Chondrocyte (in vitro differentiated cells): Measurements from ENCODE around the gene DNASE2. TPM values are rescaled to one million over a fixed set of nuclear protein-coding genes. Genes with fewer than 3 reads are reported as not detected.

Experiments used
- DNase-seq: peaks from one replicate; pipeline ENCODE4 v3.0.0; 2021; ENCODE audit warnings: mixed read lengths, low spot score
- H3K27ac Mint-ChIP-seq: one replicate; pipeline ENCODE4 v1.8.0; 2021; ENCODE audit warnings: mild to moderate bottlenecking, moderate library complexity, mixed read lengths; ENCODE audit not compliant: unreplicated experiment
- H3K27me3 Mint-ChIP-seq: 2 replicates; pipeline ENCODE4 v1.8.0; 2021; ENCODE audit warnings: low read depth, mixed read lengths
- H3K36me3 Mint-ChIP-seq: 2 replicates; pipeline ENCODE4 v1.8.0; 2021; ENCODE audit warnings: low read depth, mixed read lengths
- H3K4me1 Mint-ChIP-seq: 2 replicates; pipeline ENCODE4 v1.8.0; 2021; ENCODE audit warnings: low read depth, mild to moderate bottlenecking, mixed read lengths
- H3K4me3 Mint-ChIP-seq: one replicate; pipeline ENCODE4 v1.8.0; 2021; ENCODE audit warnings: mild to moderate bottlenecking, moderate library complexity, mixed read lengths; ENCODE audit not compliant: unreplicated experiment
- H3K9me3 Mint-ChIP-seq: 2 replicates; pipeline ENCODE4 v1.8.0; 2021; ENCODE audit warnings: low read depth, mixed read lengths
- total RNA-seq: library from RNA; stranded (reverse); gene quantifications from 3 replicates; pipeline ENCODE4 v1.2.1, GENCODE V29; 2021
- TF ChIP-seq, protein P1 (sequence below): fragments of 200-600 bp; sonication (generic); IDR thresholded peaks from 2 replicates; pipeline ENCODE4 v1.5.0; 2021; ENCODE audit warnings: antibody characterized with exemption, mild to moderate bottlenecking, moderate library complexity

Gene DNASE2
- total RNA-seq, 1 donor from 2014 or later, result 52.8 TPM

DNA sequence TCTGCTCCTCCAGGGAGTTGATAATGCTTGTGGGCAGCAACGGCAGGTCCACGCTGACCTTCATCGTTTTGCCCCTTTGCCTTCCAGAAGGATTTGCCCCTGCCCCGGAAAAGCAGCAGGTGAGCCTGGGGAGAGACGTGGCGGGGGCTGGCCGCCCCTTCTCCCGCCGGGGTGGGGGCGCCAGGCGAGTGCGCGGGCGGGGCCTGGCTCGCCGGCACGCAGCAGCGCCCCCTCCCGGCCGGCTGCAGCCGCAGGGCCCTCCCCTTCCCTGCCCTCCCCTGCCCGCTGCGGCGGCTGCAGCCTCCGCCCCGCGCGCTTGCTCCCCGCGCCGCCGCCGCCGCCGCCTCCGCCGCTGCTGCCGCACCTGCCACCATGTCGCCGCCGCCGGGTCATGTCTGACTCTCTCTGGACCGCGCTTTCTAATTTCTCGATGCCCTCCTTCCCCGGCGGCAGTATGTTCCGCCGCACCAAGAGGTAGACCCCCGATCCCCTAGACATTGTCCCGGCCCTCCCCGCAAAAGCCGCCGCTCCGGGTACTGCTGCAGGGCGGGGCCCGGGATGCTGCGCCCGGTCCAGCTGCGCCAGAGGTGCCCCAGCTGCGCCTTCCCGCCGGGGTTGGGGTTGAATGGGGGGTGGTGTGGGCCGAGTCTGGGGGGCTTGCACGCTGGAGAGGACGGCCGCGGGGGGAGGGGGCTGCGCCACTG lies 42.9 kb downstream of the DNASE2 start, which contains the start of gene MAST1:
Gene MAST1 (plus strand): TSS at position 334 of the 704 bp plus-strand sequence. CDS start 58 bp downstream, at position 392.
- H3K9me3 Mint-ChIP-seq, result no peaks in the 10 kb centered on the region
- no peak for DNase-seq

DNA sequence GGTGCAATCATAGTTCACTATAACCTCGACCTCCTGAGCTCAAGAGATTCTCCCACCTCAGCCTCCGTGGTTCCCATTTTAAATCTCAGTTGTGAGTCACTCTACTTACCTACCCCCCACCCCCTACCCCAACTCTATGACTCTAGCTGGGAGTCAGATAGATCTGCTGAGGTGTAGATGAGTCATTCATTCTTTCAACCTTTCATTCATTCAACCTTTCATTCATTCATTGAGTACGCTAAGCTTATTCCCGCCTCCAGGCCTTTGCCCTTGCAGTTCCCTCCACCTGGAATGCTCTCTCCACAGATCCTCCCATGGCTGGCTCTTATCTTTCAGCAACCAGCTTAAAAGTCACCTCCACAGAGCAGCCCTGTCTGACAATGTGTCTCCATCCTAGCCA lies 44.0 kb downstream of the DNASE2 start:
- peaks cover 29% of the 10 kb centered on the region for H3K4me1 Mint-ChIP-seq
- peaks cover 1% of the 10 kb centered on the region for H3K36me3 Mint-ChIP-seq
- TF ChIP-seq, protein P1, sequence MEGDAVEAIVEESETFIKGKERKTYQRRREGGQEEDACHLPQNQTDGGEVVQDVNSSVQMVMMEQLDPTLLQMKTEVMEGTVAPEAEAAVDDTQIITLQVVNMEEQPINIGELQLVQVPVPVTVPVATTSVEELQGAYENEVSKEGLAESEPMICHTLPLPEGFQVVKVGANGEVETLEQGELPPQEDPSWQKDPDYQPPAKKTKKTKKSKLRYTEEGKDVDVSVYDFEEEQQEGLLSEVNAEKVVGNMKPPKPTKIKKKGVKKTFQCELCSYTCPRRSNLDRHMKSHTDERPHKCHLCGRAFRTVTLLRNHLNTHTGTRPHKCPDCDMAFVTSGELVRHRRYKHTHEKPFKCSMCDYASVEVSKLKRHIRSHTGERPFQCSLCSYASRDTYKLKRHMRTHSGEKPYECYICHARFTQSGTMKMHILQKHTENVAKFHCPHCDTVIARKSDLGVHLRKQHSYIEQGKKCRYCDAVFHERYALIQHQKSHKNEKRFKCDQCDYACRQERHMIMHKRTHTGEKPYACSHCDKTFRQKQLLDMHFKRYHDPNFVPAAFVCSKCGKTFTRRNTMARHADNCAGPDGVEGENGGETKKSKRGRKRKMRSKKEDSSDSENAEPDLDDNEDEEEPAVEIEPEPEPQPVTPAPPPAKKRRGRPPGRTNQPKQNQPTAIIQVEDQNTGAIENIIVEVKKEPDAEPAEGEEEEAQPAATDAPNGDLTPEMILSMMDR, result no peak
- DNase-seq, result no peak
- H3K27me3 Mint-ChIP-seq, result peaks cover 67% of the 10 kb centered on the region
- no peaks in the 10 kb centered on the region for H3K9me3 Mint-ChIP-seq
- no peak overlapping the region for H3K27ac Mint-ChIP-seq
- H3K4me3 Mint-ChIP-seq, result no peak overlapping the region

More for the DNA sequence above, 42.9 kb downstream of the DNASE2 start, which contains the start of gene MAST1:
- Mint-ChIP-seq H3K36me3 (peaks cover 3% of the 10 kb centered on the region), H3K27me3 (peaks cover 66% of the 10 kb centered on the region), H3K4me1 (peaks cover 23% of the 10 kb centered on the region), H3K27ac (no peak within 1 kb of the TSS), H3K4me3 (peak within 1 kb of the TSS; percentile 55)
- TF ChIP-seq, protein P1, result peak; percentile 77

DNA sequence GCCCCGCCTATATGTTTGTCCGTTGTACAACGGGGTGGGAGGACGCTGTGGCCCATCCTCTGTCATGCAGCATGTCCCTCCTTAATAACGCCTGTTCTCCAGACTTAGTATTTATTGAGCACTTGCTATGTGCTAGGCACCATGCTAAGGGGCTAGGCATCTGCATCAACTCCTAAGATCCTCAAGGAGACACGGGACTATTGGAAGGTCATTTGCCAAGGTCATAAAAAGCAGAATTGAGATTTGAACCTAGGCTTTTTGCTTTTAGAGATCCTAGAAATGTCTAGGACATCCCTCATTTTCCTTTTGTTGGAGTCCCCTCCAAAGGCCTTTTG lies 44.8 kb downstream of the DNASE2 start:
- Mint-ChIP-seq H3K27ac (no peak overlapping the region), H3K4me1 (peaks cover 28% of the 10 kb centered on the region), H3K36me3 (peaks cover 1% of the 10 kb centered on the region)

DNA sequence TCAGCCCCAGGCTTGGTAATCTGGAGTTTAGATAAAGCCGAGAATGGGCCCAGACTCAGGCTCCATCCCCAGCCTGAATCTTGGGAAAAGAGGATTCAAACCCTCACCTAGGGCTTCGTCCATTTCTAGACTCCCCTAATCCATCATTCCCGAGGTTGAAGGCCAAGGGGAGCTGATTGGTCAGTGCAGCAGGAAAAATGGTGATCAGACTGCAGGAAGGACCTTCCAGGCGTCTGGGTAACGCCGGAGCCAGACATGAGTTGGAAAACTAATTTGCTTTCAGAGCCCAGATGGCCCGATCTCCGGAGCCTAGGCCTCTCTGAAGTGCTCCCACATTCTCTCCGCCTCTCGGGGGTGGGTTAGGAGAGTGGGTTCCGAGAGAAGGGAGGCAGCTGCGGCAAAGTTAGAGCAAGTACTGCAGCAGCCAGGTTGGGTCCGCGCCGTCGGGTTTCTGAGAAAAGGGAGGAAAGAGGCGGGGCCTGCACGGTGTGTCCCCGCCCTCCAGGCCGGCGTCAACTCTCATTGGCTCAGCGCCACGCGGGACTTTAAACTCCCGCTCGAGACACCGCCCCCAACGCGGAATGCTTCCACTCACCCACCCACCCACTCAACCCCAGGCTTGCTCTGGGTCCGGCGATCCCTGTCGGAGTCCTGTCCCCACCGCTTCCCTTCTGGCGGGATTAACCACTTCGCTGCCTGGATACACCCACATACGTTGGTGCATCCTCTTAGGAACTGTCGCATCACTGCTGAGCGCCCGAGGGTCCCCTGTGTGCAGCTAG lies 46.1 kb downstream of the DNASE2 start:
- Mint-ChIP-seq H3K27ac (no peak overlapping the region), H3K4me3 (no peak overlapping the region), H3K36me3 (peaks cover 1% of the 10 kb centered on the region), H3K27me3 (peaks cover 68% of the 10 kb centered on the region), H3K9me3 (no peaks in the 10 kb centered on the region), H3K4me1 (peaks cover 16% of the 10 kb centered on the region)
- no peak for DNase-seq
- TF ChIP-seq, protein P1, result no peak

More for the DNA sequence above, 44.8 kb downstream of the DNASE2 start:
- TF ChIP-seq, protein P1, result no peak
- DNase-seq, result no peak
- Mint-ChIP-seq H3K27me3 (peaks cover 69% of the 10 kb centered on the region), H3K4me3 (no peak overlapping the region), H3K9me3 (no peaks in the 10 kb centered on the region)

DNA sequence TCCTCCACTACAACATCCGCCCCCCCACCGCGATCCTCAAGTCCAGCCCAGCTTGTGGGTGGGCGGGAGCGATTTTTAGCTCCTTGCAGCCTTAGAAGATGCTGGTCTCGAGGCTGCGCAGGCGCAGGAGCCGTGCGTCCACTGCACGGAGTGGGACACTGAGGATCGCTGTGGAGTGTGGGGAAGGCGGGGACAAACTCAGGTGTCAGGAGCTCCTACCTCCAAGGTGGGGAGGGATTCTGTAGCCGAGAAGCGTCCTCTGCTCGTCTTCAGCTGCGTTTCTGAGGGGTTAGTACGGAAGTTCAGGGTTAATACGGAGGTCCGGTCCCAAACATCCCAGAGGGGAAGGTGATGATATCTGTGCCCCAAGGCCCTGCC lies 46.7 kb downstream of the DNASE2 start, which contains the start of gene RTBDN:
Gene RTBDN (minus strand): TSS at position 14 of the 378 bp plus-strand sequence. CDS start 4,600 bp downstream, outside the sequence.
- TF ChIP-seq, protein P1, result no peak
- no peaks in the 10 kb centered on the region for H3K9me3 Mint-ChIP-seq
- H3K36me3 Mint-ChIP-seq, result peaks cover 1% of the 10 kb centered on the region
- peak within 1 kb of the TSS; percentile 57 for H3K4me3 Mint-ChIP-seq
- no peak within 1 kb of the TSS for H3K27ac Mint-ChIP-seq
- H3K4me1 Mint-ChIP-seq, result peaks cover 16% of the 10 kb centered on the region
- DNase-seq, result no peak
- H3K27me3 Mint-ChIP-seq, result peaks cover 69% of the 10 kb centered on the region
